Glutamatergic neuron (in vitro differentiated cells): ENCODE results near the gene ECM2. TPM values are rescaled to one million over a fixed set of nuclear protein-coding genes. Genes with fewer than 3 reads are reported as not detected.

Source experiments
- DNase-seq: peaks from one replicate; pipeline ENCODE4 v3.0.0; 2022
- H3K27ac Mint-ChIP-seq: one replicate; pipeline ENCODE4 v1.8.0; 2020; ENCODE audit warnings: mild to moderate bottlenecking, mixed read lengths, inconsistent platforms; ENCODE audit not compliant: unreplicated experiment
- H3K27me3 Mint-ChIP-seq: one replicate; pipeline ENCODE4 v1.8.0; 2020; ENCODE audit warnings: mild to moderate bottlenecking, moderate library complexity, mixed read lengths, inconsistent platforms; ENCODE audit not compliant: unreplicated experiment
- H3K36me3 Mint-ChIP-seq: one replicate; pipeline ENCODE4 v1.8.0; 2020; ENCODE audit warnings: mild to moderate bottlenecking, mixed read lengths, inconsistent platforms; ENCODE audit not compliant: unreplicated experiment
- H3K4me1 Mint-ChIP-seq: one replicate; pipeline ENCODE4 v1.8.0; 2020; ENCODE audit warnings: mild to moderate bottlenecking, low read depth, mixed read lengths, inconsistent platforms; ENCODE audit not compliant: unreplicated experiment
- H3K4me3 Mint-ChIP-seq: one replicate; pipeline ENCODE4 v1.8.0; 2020; ENCODE audit warnings: mild to moderate bottlenecking, mixed read lengths, inconsistent platforms; ENCODE audit not compliant: unreplicated experiment
- H3K9me3 Mint-ChIP-seq: one replicate; pipeline ENCODE4 v1.8.0; 2020; ENCODE audit warnings: mild to moderate bottlenecking, moderate library complexity, mixed read lengths, inconsistent platforms; ENCODE audit not compliant: unreplicated experiment
- total RNA-seq: library from RNA; stranded (reverse); fragmentation: NEBNext Ultra II Directional; extraction: Animal tissue kit (Norgen Biotek cat#: 25700); gene quantifications from one replicate; pipeline ENCODE4 v1.2.1, GENCODE V29; 2021; ENCODE audit not compliant: unreplicated experiment
- TF ChIP-seq, protein P1 (sequence below): fragments of 200-600 bp; sonication (generic); IDR thresholded peaks from one replicate; pipeline ENCODE4 v1.5.0; 2021; ENCODE audit not compliant: partially characterized antibody, unreplicated experiment

Gene ECM2
- total RNA-seq, 1 donor from 2014 or later, result 0.20 TPM

DNA sequence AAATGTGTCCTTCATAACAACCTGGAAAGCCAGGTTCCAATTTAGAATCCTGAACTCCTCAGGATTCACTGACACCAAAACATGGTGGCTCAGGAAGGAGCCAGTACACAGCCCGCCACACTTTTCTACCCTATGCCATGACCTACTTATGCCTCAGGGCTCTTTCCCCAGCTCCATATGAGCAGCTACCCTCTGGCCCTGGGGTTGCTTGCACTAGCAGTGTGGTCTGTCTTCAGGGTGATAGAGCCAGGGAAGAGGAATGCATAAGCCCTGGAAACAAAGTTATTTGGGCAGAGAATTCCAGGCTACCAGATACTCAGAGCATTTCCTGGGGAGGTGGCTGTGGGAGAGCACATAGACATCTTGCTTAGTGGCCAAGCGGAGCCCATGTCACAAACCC is 15.0 kb upstream of the ECM2 start:
- H3K27me3 Mint-ChIP-seq, result no peaks in the 10 kb centered on the region
- H3K36me3 Mint-ChIP-seq, result no peaks in the 10 kb centered on the region
- TF ChIP-seq, protein P1, sequence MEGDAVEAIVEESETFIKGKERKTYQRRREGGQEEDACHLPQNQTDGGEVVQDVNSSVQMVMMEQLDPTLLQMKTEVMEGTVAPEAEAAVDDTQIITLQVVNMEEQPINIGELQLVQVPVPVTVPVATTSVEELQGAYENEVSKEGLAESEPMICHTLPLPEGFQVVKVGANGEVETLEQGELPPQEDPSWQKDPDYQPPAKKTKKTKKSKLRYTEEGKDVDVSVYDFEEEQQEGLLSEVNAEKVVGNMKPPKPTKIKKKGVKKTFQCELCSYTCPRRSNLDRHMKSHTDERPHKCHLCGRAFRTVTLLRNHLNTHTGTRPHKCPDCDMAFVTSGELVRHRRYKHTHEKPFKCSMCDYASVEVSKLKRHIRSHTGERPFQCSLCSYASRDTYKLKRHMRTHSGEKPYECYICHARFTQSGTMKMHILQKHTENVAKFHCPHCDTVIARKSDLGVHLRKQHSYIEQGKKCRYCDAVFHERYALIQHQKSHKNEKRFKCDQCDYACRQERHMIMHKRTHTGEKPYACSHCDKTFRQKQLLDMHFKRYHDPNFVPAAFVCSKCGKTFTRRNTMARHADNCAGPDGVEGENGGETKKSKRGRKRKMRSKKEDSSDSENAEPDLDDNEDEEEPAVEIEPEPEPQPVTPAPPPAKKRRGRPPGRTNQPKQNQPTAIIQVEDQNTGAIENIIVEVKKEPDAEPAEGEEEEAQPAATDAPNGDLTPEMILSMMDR, result no peak
- H3K4me1 Mint-ChIP-seq, result no peaks in the 10 kb centered on the region
- H3K4me3 Mint-ChIP-seq, result no peak overlapping the region
- no peak for DNase-seq
- no peak overlapping the region for H3K27ac Mint-ChIP-seq
- no peaks in the 10 kb centered on the region for H3K9me3 Mint-ChIP-seq

DNA sequence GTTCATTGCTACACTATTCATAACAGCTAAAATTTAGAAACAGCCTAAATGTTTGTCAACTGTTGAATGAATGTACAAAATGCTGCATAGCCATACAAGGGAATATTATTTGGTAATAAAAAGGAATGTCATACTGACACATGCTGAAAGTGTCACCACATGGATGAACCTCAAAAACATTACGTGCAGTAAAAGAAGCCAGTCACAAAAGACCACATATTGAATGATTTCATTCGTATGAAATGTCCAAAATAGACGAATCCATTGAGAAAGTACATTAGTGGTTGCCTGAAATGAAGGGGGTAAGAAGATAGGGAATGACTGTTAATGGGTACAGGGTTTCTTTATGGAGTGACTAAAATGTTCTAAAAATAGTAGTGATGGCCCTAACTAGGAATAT is 11.6 kb upstream of the ECM2 start:
- H3K4me3 Mint-ChIP-seq, result no peak overlapping the region
- H3K4me1 Mint-ChIP-seq, result no peaks in the 10 kb centered on the region
- TF ChIP-seq, protein P1, result no peak
- H3K9me3 Mint-ChIP-seq, result peaks cover 3% of the 10 kb centered on the region
- no peak overlapping the region for H3K27ac Mint-ChIP-seq
- H3K27me3 Mint-ChIP-seq, result no peaks in the 10 kb centered on the region
- H3K36me3 Mint-ChIP-seq, result no peaks in the 10 kb centered on the region
- no peak for DNase-seq

DNA sequence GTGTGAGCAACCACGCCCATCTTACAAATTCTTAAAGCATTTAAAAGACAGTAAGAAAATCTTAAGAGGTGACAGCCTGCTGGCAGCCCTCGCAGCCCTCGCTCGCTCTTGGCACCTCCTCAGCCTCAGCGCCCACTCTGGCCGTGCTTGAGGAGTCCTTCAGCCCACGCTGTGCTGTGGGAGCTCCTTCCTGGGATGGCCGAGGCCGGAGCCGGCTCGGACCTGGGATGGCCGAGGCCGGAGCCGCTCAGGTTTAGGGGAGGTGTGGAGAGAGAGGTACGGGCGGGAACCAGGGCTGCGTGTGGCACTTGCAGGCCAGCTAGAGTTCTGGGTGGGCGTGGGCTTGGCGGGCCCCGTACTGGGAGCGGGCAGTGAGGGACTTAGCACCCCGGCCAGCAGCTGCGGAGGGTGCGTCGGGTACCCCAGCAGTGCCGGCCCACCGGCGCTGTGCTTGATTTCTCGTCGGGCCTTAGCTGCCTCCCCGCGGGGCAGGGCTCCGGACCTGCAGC is 9.3 kb upstream of the ECM2 start:
- Mint-ChIP-seq H3K4me3 (no peak overlapping the region), H3K27me3 (no peaks in the 10 kb centered on the region), H3K4me1 (no peaks in the 10 kb centered on the region), H3K36me3 (no peaks in the 10 kb centered on the region), H3K27ac (no peak overlapping the region), H3K9me3 (peaks cover 3% of the 10 kb centered on the region)
- TF ChIP-seq, protein P1, result no peak
- no peak for DNase-seq

DNA sequence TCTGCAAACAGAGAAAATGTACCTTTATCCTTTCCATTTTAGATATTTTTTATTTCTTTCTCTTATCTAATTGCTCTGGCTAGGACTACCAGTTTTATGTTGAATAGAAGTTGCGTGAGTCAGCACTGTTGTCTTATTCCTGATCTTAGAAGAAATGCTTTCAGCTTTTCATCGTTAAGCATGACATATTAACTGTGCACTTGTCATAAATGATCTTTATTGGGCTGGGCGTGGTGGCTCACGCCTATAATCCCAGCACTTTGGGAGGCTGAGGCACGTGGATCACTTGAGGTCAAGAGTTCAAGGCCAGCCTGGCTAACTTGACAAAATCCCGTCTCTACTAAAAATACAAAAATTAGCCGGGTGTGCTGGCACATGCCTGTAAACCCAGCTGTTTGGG is 8.2 kb upstream of the ECM2 start:
- Mint-ChIP-seq H3K4me1 (no peaks in the 10 kb centered on the region), H3K9me3 (peaks cover 3% of the 10 kb centered on the region), H3K27me3 (no peaks in the 10 kb centered on the region), H3K36me3 (no peaks in the 10 kb centered on the region), H3K4me3 (no peak overlapping the region), H3K27ac (no peak overlapping the region)
- no peak for DNase-seq
- TF ChIP-seq, protein P1, result no peak

DNA sequence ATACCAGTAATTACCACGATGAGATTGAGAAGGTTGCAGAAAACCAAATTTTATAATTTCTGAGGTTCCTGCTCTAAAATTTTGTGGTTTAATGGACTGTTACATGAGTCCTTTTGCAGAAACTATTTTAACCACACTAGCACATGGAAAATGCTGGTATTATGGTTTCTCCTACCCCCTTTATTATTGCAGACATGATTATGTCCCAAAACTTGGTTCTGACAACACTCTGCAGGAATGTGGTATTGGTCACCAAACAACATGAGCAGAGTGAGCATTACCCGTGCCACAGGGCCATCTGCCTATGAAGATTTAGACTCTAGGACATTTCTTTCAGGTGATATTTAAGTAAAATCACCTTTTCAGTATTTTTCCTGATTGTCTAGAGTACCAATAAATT is 2.8 kb upstream of the ECM2 start:
- Mint-ChIP-seq H3K27ac (no peak overlapping the region), H3K9me3 (peaks cover 1% of the 10 kb centered on the region), H3K4me1 (peaks cover 7% of the 10 kb centered on the region), H3K27me3 (no peaks in the 10 kb centered on the region), H3K4me3 (no peak overlapping the region), H3K36me3 (no peaks in the 10 kb centered on the region)
- DNase-seq, result no peak
- TF ChIP-seq, protein P1, result no peak
